Urothelium cell line (cell line): ENCODE data around the gene HOATZ.

Experiments
- DNase-seq: peaks from one replicate; pipeline ENCODE4 v3.0.0; 2011; ENCODE audit warnings: low spot score, mixed read lengths
- FAIRE-seq: peaks from 2 replicates; lab custom pipeline; 2011; peaks lifted over from hg19 to GRCh38; lab: Jason Lieb, UNC

The HOATZ gene

GRCh38 chr11:111521135-111521534, 6.6 kb downstream of the HOATZ start:
- FAIRE-seq (no peak), DNase-seq (no peak)

- DNase-seq (no peak), FAIRE-seq (no peak)
Measured at GRCh38 chr11:111522426-111522825, 7.8 kb downstream of the HOATZ start.

GRCh38 chr11:111523343-111523742, 8.8 kb downstream of the HOATZ start:
- DNase-seq (no peak), FAIRE-seq (no peak)

GRCh38 chr11:111524056-111524455, 9.5 kb downstream of the HOATZ start:
- no peak for FAIRE-seq
- no peak for DNase-seq

GRCh38 chr11:111525456-111525855, 10.9 kb downstream of the HOATZ start:
- FAIRE-seq: no peak
- no peak for DNase-seq

- peak; percentile 75 for DNase-seq
Measured at GRCh38 chr11:111526501-111526900, 11.9 kb downstream of the HOATZ start.

GRCh38 chr11:111527279-111527678, 12.7 kb downstream of the HOATZ start:
- DNase-seq (no peak), FAIRE-seq (no peak)

More at GRCh38 chr11:111526501-111526900, 11.9 kb downstream of the HOATZ start:
- FAIRE-seq: no peak

GRCh38 chr11:111528557-111528956, 14.0 kb downstream of the HOATZ start:
- DNase-seq (no peak), FAIRE-seq (peak; percentile 5)

- peak; percentile 74 for FAIRE-seq
- DNase-seq: no peak
Measured at GRCh38 chr11:111530091-111530490, 15.5 kb downstream of the HOATZ start.

- no peak for FAIRE-seq
- no peak for DNase-seq
Measured at GRCh38 chr11:111531136-111531535, 16.6 kb downstream of the HOATZ start.

- DNase-seq: peak; percentile 91
- peak; percentile 87 for FAIRE-seq
Measured at GRCh38 chr11:111531687-111532364, 17.2 kb downstream of the HOATZ start.

- no peak for DNase-seq
- no peak for FAIRE-seq
Measured at GRCh38 chr11:111532365-111532709, 17.8 kb downstream of the HOATZ start.

- no peak for DNase-seq
- FAIRE-seq: no peak
Measured at GRCh38 chr11:111535281-111535680, 20.7 kb downstream of the HOATZ start.

GRCh38 chr11:111537336-111537860, 22.8 kb downstream of the HOATZ start:
- DNase-seq (no peak), FAIRE-seq (no peak)

GRCh38 chr11:111538407-111539114, 24.0 kb downstream of the HOATZ start:
- FAIRE-seq (no peak), DNase-seq (no peak)

GRCh38 chr11:111539426-111540113, 25.0 kb downstream of the HOATZ start:
- FAIRE-seq: no peak

GRCh38 chr11:111540114-111540936, 25.7 kb downstream of the HOATZ start, which contains the start of gene LAYN:
Gene LAYN, plus strand, starts transcription at chr11:111540720. Its CDS starts 124 bp downstream, at chr11:111540844.
- FAIRE-seq (peak; percentile 98), DNase-seq (peak; percentile 94)

More at GRCh38 chr11:111539426-111540113, 25.0 kb downstream of the HOATZ start:
- DNase-seq: no peak

GRCh38 chr11:111540937-111541253, 26.3 kb downstream of the HOATZ start:
- FAIRE-seq: no peak
- DNase-seq: no peak

- FAIRE-seq (peak; percentile 82), DNase-seq (peak; percentile 77)
Measured at GRCh38 chr11:111541254-111542061, 26.9 kb downstream of the HOATZ start.
